ENCODE results near the gene TTLL10.

DNA sequence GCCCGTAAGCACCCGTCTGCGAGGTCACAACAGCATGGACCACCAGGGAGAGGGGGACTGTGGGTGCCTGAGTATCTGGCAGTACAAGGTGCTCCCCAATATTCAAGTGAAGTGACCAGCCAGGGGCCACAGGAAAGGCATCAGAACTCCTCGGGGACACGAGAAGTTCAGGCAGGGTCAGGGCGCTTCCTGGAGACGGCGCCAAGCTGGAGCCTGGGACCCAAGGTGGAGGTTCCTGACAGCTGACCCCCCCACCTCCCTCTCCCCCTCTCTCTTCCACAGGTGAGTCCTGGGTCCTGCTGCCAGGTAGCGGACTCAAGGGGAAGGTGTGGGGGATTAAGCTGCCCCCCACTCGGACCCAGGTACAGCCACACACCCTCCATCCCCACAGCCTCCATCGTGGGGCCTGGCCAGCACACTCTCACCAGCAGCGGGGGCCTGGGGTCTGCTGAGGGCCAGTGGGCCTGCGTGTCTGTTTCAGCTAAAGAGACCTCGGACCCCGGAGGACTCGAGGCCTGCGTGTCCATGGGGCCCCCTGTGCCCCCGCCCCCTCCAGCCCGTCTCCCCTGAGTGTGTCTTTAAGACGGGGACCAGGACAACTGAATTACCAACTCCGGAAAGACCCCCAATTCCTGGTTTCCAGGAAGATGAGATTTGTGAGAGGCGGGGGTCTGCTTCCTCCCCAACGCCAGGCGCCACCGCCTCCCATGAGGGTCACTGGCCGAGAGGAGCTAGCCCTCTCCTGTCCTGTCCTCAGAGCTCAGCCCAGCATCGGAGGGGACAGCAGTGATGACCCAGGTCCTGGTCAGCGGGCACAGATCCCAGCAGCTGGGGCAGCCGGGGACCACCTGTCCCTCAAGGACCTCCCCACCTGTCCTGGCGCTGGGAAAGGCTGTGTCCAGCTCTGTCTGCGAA is 26.5 kb downstream of the TTLL10 start:
- TF ChIP-seq, protein P1, sequence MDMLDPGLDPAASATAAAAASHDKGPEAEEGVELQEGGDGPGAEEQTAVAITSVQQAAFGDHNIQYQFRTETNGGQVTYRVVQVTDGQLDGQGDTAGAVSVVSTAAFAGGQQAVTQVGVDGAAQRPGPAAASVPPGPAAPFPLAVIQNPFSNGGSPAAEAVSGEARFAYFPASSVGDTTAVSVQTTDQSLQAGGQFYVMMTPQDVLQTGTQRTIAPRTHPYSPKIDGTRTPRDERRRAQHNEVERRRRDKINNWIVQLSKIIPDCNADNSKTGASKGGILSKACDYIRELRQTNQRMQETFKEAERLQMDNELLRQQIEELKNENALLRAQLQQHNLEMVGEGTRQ (IDR thresholded peaks at IDR 0.05): no peak
- TF ChIP-seq, protein P2, sequence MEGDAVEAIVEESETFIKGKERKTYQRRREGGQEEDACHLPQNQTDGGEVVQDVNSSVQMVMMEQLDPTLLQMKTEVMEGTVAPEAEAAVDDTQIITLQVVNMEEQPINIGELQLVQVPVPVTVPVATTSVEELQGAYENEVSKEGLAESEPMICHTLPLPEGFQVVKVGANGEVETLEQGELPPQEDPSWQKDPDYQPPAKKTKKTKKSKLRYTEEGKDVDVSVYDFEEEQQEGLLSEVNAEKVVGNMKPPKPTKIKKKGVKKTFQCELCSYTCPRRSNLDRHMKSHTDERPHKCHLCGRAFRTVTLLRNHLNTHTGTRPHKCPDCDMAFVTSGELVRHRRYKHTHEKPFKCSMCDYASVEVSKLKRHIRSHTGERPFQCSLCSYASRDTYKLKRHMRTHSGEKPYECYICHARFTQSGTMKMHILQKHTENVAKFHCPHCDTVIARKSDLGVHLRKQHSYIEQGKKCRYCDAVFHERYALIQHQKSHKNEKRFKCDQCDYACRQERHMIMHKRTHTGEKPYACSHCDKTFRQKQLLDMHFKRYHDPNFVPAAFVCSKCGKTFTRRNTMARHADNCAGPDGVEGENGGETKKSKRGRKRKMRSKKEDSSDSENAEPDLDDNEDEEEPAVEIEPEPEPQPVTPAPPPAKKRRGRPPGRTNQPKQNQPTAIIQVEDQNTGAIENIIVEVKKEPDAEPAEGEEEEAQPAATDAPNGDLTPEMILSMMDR (IDR thresholded peaks at IDR 0.05): no peak
- TF ChIP-seq, protein P3, sequence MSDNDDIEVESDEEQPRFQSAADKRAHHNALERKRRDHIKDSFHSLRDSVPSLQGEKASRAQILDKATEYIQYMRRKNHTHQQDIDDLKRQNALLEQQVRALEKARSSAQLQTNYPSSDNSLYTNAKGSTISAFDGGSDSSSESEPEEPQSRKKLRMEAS (IDR thresholded peaks at IDR 0.05): no peak
- TF ChIP-seq CHD2 (IDR thresholded peaks at IDR 0.05; ENCODE audit: low read length, partially characterized antibody) (no peak), POLR2A (IDR thresholded peaks at IDR 0.05; ENCODE audit: low read length) (no peak), PHF8 (IDR thresholded peaks at IDR 0.05; ENCODE audit: borderline replicate concordance, low read depth) (no peak), SREBF2 (IDR thresholded peaks at IDR 0.05) (no peak), MAFK (IDR thresholded peaks at IDR 0.05; ENCODE audit: partially characterized antibody) (no peak), HOXB5 (CRISPR knock-in tag; IDR thresholded peaks at IDR 0.05) (no peak), KDM1A (IDR thresholded peaks at IDR 0.05; ENCODE audit: low read depth) (no peak), EP300 (IDR thresholded peaks at IDR 0.05) (no peak)
- TF ChIP-seq, protein P4, sequence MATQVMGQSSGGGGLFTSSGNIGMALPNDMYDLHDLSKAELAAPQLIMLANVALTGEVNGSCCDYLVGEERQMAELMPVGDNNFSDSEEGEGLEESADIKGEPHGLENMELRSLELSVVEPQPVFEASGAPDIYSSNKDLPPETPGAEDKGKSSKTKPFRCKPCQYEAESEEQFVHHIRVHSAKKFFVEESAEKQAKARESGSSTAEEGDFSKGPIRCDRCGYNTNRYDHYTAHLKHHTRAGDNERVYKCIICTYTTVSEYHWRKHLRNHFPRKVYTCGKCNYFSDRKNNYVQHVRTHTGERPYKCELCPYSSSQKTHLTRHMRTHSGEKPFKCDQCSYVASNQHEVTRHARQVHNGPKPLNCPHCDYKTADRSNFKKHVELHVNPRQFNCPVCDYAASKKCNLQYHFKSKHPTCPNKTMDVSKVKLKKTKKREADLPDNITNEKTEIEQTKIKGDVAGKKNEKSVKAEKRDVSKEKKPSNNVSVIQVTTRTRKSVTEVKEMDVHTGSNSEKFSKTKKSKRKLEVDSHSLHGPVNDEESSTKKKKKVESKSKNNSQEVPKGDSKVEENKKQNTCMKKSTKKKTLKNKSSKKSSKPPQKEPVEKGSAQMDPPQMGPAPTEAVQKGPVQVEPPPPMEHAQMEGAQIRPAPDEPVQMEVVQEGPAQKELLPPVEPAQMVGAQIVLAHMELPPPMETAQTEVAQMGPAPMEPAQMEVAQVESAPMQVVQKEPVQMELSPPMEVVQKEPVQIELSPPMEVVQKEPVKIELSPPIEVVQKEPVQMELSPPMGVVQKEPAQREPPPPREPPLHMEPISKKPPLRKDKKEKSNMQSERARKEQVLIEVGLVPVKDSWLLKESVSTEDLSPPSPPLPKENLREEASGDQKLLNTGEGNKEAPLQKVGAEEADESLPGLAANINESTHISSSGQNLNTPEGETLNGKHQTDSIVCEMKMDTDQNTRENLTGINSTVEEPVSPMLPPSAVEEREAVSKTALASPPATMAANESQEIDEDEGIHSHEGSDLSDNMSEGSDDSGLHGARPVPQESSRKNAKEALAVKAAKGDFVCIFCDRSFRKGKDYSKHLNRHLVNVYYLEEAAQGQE (IDR thresholded peaks at IDR 0.05): no peak
- TF ChIP-seq, protein P5, sequence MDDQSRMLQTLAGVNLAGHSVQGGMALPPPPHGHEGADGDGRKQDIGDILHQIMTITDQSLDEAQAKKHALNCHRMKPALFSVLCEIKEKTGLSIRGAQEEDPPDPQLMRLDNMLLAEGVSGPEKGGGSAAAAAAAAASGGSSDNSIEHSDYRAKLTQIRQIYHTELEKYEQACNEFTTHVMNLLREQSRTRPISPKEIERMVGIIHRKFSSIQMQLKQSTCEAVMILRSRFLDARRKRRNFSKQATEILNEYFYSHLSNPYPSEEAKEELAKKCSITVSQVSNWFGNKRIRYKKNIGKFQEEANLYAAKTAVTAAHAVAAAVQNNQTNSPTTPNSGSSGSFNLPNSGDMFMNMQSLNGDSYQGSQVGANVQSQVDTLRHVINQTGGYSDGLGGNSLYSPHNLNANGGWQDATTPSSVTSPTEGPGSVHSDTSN (IDR thresholded peaks at IDR 0.05): no peak
